HUDEP-2 (cell line): ENCODE data around the gene THSD4.
"Not testable (repeated sequence)": the region's sequence is repeated elsewhere in the genome, so short reads cannot be mapped to it uniquely, and the experiment has no call there.

Experiments used
- DNase-seq, 76 experiments: peaks; one replicate each; lab custom pipeline; 2025; ENCODE audit not compliant: unreplicated experiment in 76 of 76; lab: John Stamatoyannopoulos, UW

The THSD4 gene

DNA sequence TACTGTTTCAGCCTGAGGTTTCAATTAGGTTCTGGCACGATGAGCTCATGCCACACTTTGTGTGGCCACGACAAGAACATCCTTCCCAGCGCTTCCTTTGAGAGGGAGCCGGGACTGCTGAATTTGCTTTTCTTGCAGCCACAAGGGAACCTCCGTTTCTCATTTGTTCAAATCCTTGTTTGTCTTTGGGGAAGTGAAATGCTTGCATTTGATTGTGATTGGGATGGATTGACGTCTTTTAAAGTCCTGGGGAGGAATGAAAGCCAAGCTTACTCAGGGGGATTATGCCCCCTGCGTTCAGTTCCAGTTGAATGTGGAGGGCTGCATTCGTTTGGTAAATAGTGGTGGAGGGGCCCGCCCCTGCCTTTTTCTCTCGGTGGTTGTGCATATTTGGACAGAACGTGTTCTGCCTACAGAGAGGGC, 277.6 kb downstream of the THSD4 start:
- no peak for DNase-seq

GRCh38 chr15:71393383-71393782, 278.1 kb downstream of the THSD4 start:
- no peak for DNase-seq

- no peak for DNase-seq
Measured at GRCh38 chr15:71396536-71397125, 281.4 kb downstream of the THSD4 start.

- no peak for DNase-seq
Measured at GRCh38 chr15:71397377-71397776, 282.1 kb downstream of the THSD4 start.

GRCh38 chr15:71400294-71400693, 285.0 kb downstream of the THSD4 start:
- no peak for DNase-seq

GRCh38 chr15:71401728-71402127, 286.5 kb downstream of the THSD4 start:
- not testable (repeated sequence) for DNase-seq

DNA sequence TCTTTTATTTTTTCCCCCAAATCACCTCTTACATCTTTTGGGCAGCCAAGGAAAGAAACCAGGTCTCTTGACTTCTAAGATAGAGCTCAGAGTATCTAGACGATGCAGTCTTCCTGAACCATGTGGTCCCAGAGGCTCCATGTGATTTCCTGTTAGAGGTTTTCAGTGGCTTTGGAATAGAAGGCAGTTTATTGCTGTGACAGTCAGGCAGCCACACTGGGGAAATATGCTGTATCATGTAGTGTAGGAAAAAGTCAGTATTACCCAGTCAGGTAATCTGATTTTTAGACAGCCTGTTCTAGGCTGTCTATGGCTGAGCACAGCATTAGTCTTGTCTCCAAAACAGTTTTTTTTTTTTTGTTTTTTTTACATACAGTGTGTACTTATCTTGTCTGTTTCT, 294.3 kb downstream of the THSD4 start:
- DNase-seq: no peak

- no peak for DNase-seq
Measured at GRCh38 chr15:71410347-71410746, 295.1 kb downstream of the THSD4 start.

DNA sequence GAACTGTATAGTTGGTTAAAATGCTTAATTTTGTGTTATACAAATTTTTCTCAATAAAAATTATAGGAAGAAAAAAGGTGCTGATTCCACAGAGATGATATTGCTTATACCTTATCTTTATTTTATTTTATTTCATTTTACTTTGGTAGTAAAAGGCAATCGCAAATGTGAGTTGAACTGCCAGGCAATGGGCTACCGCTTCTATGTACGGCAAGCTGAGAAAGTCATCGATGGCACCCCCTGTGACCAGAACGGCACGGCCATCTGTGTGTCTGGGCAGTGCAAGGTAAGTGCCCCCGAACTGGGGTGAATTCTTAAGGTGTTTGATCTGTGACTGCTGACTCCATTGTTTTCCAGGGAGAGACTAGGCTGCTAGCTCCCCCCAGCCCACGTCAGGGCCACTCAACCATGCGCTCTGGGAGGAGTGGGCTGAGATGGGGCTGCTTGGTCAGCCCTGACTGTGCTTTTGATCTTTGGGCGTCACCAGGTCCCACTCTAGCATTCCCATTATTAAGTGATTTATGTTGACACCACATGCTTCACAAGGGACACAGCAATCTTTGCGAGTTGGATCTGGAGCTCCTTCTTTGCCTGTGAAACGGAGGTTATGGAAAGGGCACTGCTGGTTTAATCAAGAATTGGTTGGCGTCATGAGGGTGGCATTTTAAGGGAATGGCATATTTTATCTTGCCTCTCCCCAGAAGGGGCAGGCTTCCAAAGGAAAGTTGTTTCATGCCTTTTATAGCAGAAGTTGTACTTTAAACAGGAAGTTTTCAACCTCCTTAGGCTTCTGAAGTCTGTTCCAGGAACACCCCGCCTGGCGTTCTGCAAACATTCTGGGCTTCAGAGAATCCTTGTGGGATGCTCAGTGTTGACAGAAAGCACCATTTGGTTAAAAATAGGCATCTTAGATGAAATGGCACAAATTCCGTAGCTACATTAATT, 296.5 kb downstream of the THSD4 start:
- DNase-seq: no peak

- DNase-seq: no peak
Measured at GRCh38 chr15:71413419-71413818, 298.1 kb downstream of the THSD4 start.

GRCh38 chr15:71414853-71415252, 299.6 kb downstream of the THSD4 start:
- no peak for DNase-seq

GRCh38 chr15:71422530-71423259, 307.4 kb downstream of the THSD4 start:
- no peak for DNase-seq

DNA sequence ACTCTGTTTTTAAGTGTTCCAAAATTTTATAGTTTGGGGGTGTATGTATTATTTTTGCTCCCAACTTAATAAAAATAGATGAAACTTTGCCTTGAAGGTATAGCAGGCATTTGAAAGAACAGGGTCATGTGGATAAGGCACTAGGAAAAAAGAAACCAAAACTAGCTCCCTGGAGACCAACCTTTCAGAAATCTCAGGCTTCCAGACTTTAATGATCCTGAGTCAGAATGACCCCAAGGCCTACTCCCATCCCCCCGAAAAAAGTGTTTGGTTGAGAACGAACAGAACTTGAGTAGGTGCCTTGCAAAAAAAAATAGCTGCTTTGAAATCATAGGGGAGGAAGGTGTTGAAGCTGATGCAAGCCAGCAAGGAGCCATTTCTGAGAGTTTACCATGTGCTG, 309.5 kb downstream of the THSD4 start:
- DNase-seq: no peak

GRCh38 chr15:71425388-71425787, 310.1 kb downstream of the THSD4 start:
- DNase-seq: no peak

DNA sequence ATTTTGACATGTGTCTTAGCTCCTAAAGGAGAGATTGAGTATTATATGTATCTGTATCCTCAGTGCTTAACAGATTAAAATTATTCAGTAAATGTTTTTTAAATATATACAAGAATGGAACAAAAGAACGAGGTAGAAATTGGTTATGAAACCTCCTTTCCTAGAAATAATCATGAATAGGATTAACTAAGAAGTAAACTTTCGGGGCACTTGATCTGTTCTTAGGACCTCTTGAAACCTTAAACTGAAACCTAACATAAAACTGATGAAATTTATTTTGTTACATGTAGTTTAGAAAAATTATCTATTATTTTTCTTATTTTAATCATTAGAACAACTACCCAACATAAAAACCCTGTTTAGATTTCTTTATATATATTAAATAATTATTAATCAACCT, 311.5 kb downstream of the THSD4 start:
- DNase-seq: no peak

DNA sequence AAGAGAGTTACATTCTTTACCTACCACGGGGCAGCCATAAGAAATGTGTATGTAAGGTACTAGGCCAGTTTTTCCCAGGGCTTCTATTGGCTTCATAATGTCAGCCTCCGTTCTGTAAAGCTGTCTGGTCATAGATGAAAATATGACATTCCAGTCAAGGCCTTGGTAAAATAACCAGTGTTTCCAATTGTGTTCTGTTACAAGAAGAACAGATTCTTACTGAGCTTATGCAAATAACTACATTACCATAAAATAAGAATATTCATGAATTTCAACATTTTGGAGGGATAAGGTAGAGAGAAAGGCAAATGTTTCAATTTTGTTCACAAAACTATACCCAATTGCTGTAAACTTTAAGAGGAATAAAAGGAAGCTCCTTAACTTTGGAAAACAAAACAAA, 315.5 kb downstream of the THSD4 start:
- no peak for DNase-seq

GRCh38 chr15:71431343-71432336, 316.4 kb downstream of the THSD4 start:
- DNase-seq: no peak

- DNase-seq: no peak
Measured at GRCh38 chr15:71433402-71433801, 318.1 kb downstream of the THSD4 start.

GRCh38 chr15:71434774-71435173, 319.5 kb downstream of the THSD4 start:
- DNase-seq: no peak

GRCh38 chr15:71435552-71435951, 320.3 kb downstream of the THSD4 start:
- no peak for DNase-seq
